Measurements from ENCODE around the gene COMMD7.
"Not testable (repeated sequence)": the region's sequence is repeated elsewhere in the genome, so short reads cannot be mapped to it uniquely, and the experiment has no call there.

Gene COMMD7

DNA sequence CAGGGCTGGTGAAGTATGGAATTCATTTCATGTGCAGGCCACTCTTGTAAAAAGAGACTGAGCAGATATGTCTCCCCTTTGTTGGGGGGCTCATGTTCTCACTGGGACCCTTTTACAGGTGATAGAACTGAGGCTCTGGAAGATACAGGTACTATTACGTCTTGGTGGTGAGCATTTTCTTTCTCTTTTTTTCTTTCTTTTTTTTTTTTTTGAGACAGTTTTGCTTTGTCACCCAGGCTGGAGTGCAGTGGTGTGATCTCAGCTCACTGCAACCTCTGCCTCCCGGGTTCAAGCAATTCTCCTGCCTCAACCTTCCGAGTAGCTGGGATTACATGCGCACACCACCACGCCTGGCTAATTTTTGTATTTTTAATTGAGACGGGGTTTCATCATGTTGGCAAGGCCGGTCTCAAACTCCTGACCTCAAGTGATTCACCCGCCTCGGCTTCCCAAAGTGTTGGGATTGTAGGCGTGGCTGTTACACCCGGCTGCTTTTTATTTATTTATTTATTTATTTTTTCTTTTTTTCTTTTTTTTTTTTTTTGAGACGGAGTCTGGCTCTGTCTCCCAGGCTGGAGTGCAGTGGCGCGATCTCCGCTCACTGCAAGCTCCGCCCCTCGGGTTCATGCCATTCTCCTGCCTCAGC, 22.1 kb upstream of the COMMD7 start:
- DNase-seq (ENCODE audit: low read depth): not testable (repeated sequence)

GRCh38 chr20:32764005-32764960, 21.0 kb upstream of the COMMD7 start:
- DNase-seq (ENCODE audit: low read depth): no peak

DNA sequence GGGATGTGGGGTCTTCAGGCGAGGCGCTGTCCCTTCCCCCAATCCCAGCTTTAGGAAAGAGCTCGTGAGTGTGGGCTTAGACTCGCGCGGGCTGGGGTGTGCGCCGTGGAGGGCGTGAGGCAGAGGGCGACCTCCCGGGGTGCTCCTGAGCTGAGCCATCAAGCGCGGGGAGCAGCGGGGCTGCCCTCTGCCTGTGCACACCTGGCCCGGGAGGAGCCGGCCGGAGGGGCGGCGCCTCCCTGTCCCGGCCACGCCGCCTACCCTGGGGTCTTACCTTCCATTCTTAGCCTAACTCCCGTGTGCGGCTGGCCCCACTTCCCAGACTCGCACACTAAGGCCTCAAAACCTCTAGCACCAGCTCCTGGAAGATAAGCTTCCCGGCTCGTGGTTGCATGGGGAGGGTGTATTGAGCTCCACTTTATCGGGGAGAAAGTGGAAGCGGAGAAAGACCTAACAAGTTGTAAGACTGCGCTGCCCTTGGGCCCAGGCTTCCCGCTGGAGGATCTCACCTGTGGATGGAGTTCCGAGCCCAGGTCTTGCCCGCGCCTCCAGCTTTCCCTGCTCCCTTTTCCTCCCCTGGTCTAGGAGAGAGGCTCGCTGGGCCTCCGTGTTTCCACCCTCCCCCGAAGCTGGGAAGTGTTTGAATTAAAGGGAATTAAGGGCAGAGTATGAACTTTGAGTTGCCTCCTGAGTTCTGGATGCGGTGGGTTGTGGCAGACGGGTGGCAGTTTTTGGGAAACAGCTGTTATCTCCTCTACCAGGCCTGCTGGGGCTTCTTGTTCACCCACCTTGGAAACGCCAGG, 20.1 kb upstream of the COMMD7 start:
- DNase-seq (ENCODE audit: low read depth): no peak

- DNase-seq (ENCODE audit: low read depth): no peak
Measured at GRCh38 chr20:32762754-32763201, 19.5 kb upstream of the COMMD7 start.

DNA sequence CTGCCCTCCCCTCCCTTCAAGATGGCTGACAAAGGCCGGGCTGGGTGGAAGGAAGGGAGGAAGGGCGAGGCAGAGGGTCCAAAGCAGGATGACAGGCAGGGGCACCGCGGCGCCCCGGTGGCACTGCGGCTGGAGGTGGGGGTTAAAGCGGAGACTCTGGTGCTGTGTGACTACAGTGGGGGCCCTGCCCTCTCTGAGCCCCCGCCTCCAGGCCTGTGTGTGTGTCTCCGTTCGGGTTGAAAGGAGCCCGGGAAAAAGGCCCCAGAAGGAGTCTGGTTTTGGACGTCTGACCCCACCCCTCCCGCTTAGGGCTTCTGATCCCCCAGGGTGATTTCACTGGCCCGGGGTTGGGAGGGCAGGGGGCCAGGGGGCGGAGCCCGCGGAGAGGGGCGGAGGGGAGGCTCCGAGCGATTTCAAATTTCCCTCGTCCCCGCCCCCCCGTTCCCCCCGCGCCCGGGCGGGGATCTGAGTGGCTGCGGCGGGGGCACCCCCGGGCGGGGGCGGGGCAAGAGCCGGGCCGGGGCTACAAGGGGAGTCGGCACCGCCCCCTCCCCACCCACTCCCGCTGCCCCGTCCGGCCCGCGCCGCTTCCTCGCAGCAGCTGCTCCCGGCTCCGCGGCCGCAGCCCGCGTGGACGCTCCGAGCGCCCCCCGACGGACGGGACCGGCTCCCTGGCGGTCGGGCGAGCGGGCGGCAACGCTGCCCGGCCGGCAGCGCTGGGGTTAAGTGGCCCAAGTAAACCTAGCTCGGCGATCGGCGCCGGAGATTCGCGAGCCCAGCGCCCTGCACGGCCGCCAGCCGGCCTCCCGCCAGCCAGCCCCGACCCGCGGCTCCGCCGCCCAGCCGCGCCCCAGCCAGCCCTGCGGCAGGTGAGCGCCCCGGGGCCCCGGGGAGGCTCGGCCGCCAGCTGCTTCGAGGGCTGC, 18.8 kb upstream of the COMMD7 start, which contains the start of gene DNMT3B:
TSS of gene DNMT3B (plus strand) at position 555 of the 923 bp plus-strand sequence. CDS start 17,939 bp downstream, outside the sequence.
- DNase-seq (ENCODE audit: low read depth): peak; percentile 75

- no peak for DNase-seq (ENCODE audit: low read depth)
Measured at GRCh38 chr20:32761417-32761830, 18.2 kb upstream of the COMMD7 start.

GRCh38 chr20:32756156-32756555, 12.9 kb upstream of the COMMD7 start:
- DNase-seq (ENCODE audit: low read depth): no peak

- DNase-seq (ENCODE audit: low read depth): no peak
Measured at GRCh38 chr20:32753731-32754130, 10.5 kb upstream of the COMMD7 start.

- DNase-seq (ENCODE audit: low read depth): peak; percentile 80
Measured at GRCh38 chr20:32752458-32753250, 9.4 kb upstream of the COMMD7 start.

- no peak for DNase-seq (ENCODE audit: low read depth)
Measured at GRCh38 chr20:32751702-32752457, 8.6 kb upstream of the COMMD7 start.

DNA sequence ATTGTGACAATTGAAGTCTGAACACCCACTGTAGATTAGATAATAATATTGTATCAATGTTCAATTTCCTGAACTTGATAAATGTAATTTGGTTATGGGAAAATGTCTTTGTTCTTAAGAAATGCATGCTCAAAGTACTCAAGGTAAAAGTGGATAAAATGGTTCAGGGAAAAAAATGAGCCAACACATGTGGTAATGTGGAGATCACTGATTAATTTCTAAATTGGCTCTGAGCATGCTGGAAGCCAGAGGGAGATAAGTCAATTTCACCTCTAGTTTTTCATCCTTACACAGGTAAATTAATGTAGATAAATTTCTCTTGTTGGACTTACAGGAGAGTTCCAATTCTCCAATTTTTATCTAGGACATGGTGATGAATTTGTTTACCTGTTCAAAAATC, 8.0 kb upstream of the COMMD7 start:
- no peak for DNase-seq (ENCODE audit: low read depth)

DNA sequence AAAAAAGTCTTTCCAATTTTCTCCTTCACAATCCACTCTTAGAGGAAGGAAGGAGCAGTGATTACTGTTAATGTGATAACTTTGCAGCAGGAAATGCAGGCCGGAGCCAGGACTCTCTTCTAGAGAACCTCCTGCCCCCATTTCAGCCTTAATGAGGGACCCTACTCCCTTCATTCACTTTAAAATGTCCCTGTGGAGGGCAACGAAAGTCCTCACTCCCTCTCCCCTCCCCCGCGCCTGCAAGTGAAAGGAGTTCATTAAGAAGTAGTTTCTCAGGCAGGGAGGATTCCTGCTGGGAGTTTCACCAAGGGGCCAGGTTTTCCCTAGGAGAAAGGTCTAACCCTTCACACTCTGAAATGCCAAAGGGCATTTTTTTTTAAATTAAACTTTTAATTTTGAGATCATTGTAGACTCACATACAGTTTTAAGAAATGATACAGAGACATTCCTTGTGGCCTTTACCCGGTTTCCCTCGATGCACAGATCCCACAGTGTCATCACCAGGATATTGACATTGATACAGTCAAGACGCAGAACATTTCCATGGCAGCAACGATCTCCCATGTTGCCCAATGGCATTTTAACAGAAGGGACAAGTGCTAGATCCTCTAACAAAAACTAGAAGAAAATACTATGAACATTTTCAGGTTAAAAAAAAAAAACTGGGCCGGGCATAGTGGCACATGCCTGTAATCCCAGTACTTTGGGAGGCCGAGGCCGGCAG, 6.8 kb upstream of the COMMD7 start:
- no peak for DNase-seq (ENCODE audit: low read depth)

DNA sequence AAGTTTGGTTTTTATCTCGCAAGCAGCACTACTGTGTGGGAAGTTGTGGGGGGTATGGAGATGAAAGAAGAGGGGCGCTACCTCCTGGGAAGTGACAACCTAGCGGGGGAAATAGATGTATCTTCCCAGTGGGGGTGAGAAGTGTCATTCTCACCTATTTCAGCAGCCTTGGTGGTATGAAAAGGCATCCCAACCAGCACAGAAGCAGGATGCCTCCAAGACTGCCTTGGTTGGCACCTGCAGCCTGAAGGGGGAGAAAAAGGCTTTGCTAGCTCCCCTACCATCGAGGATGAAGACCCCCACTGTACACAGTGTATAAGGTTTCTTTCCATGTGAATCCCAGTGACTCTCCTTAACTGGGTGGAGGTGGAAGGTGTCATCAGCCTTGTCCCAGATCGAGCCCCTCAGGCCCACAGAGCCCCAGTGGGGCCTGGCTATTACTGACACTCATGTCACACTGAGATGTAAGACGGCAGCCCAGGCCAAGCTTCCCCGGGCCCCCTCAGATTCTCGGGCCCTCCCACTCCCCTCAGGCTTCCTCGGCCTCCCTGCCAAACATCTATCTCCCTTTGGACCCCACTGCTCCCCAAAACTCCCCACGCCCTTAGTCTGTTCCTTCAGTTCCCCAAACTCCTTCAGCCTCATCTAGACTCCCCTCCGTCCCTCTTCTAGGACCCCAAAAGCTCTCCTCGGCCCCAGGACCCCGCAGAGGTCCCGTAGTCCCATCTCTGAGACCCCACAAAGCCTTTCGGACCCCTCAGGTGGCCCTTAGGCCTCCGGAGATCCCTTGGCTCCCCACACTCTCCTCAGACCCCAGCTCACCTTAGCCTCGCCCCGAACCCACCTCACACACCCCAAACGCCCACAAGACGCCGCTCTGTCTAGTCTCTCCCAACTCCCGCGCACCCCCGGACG, 688 bp downstream of the COMMD7 start:
- no peak for DNase-seq (ENCODE audit: low read depth)

DNA sequence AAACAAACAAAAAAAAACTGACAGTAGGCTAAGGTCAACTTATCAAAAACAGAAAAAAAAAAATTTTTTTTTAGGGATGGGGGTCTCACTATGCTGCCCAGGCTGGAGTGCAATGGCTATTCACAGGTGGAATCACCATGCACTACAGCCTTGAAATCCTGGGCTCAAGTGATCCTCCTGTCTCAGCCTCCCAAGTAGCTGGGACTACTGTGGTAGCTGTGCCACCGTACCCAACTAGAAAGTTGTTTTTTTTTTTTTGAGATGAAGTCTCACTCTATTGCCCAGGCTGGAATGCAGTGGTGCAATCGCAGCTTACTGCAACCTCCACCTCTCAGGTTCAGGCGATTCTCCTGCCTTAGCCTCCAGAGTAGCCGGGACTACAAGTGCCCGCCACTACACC, 2.1 kb downstream of the COMMD7 start:
- DNase-seq (ENCODE audit: low read depth): no peak

GRCh38 chr20:32737371-32738223, 5.7 kb downstream of the COMMD7 start:
- DNase-seq (ENCODE audit: low read depth): peak; percentile 82

GRCh38 chr20:32731882-32732266, 11.4 kb downstream of the COMMD7 start:
- peak; percentile 62 for DNase-seq (ENCODE audit: low read depth)

DNA sequence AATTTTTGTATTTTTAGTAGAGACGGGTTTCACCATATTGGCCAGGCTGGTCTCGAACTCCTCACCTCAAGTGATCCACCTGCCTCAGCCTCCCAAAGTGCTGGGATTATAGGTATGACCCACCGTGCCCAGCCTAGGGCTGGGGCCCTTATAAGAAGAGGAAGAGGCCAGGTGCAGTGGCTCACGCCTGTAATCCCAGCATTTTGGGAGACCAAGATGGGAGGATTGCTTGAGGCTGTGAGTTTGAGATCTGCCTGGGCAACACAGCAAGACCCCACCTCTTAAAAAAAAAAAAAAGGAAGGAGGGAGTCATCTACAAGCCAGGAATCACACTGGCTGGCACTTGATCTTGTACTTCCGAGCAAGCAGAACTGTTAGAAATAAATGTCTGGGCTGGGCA, 13.9 kb downstream of the COMMD7 start:
- DNase-seq (ENCODE audit: low read depth): not testable (repeated sequence)
